HFF-Myc (cell line): ENCODE measurements around the gene PLD4.
"Not testable (repeated sequence)": the region's sequence is repeated elsewhere in the genome, so short reads cannot be mapped to it uniquely, and the experiment has no call there.

Source experiments
- DNase-seq: peaks from one replicate; pipeline ENCODE4 v3.0.0-alpha.2; 2011; ENCODE audit warnings: low read depth; ENCODE audit errors: extremely low read depth
- H3K4me3 ChIP-seq: replicated peaks from 2 replicates; pipeline ENCODE4 v1.5.1; 2011; ENCODE audit warnings: low read depth, mild to moderate bottlenecking, control low read depth, low read length
- TF ChIP-seq, protein P1 (sequence below): IDR thresholded peaks from 2 replicates; pipeline ENCODE4 v1.5.1; 2012; ENCODE audit warnings: mild to moderate bottlenecking, low read depth, low read length, control low read depth; ENCODE audit errors: missing control alignments

The PLD4 gene

DNA sequence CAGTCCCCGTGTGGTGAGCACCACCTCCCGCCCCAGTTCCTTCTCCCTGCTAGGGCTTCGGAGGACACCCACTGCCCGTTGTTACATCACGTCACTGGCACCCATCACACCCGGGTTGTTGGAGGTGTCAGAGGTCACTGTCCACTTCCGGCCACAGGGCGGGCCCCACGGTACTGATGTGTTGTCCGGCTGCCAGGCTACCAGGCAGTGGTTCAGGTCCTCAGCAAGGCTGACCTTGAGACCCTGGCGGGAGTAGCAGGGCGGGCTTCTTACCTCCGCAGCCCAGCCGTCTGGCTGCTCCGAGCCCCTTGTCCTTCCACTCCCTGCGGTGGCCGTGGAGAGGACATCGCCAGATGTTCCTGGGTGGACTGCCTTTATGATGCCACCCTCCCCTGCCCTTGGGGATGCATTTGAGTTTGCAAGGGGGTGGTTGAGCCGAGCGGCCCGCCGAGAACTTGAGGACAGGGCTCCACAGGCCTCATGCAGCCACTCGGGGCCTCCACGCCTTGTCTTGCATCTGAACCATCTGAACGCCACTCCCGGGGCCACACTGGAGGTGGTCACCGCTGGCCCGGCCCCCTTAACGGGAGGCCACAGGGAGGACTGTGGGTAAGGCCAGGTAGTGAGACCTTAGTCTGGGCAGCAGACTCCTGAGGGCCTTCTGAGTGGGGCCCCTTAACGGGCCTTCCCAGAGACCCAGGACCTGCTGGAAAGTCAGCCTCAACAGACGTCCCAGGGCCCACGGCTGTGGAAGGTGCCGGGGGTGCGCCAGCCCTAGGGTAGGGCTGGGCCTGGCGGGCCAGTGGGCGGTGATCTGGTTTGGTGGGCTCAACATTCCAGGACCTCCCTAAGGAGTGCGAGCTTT lies 27.1 kb upstream of the PLD4 start:
- no peak overlapping the region for H3K4me3 ChIP-seq
- TF ChIP-seq, protein P1, sequence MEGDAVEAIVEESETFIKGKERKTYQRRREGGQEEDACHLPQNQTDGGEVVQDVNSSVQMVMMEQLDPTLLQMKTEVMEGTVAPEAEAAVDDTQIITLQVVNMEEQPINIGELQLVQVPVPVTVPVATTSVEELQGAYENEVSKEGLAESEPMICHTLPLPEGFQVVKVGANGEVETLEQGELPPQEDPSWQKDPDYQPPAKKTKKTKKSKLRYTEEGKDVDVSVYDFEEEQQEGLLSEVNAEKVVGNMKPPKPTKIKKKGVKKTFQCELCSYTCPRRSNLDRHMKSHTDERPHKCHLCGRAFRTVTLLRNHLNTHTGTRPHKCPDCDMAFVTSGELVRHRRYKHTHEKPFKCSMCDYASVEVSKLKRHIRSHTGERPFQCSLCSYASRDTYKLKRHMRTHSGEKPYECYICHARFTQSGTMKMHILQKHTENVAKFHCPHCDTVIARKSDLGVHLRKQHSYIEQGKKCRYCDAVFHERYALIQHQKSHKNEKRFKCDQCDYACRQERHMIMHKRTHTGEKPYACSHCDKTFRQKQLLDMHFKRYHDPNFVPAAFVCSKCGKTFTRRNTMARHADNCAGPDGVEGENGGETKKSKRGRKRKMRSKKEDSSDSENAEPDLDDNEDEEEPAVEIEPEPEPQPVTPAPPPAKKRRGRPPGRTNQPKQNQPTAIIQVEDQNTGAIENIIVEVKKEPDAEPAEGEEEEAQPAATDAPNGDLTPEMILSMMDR: no peak
- no peak for DNase-seq

GRCh38 chr14:104898195-104898558 lies 26.5 kb upstream of the PLD4 start:
- TF ChIP-seq, protein P1: no peak

DNA sequence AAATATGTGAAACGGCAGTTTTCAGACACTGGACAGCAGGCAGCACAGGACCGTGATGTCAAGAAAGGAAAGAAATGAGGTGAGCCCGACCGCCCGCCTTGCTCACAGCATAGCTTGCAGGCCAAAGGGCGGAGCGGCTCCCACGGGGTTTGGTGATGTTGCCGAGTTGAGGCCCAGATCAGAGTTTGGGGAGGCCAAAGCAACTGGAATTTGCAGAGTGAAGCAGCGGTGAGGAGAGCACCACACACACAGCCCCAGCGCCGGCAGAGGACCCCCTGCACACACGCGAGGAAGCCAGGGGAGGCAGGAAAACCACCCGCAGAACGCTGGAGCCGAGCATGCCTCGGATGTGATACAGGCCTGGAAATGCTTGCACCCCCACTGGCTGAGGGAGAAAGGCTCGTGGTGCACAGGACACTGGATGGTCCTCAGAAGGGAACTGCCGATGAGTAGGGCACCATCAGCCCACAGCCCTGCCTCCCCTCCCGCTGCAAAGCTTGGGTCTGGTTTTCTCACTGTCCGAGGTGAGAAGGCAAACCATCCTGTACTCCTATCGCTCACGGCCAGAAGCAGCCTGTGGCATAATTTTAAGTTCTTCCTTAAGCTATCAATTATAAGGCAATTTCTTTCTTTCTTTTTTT lies 25.7 kb upstream of the PLD4 start:
- TF ChIP-seq, protein P1: no peak
- no peak overlapping the region for H3K4me3 ChIP-seq
- DNase-seq: no peak

More at GRCh38 chr14:104898195-104898558, 26.5 kb upstream of the PLD4 start:
- H3K4me3 ChIP-seq: no peak overlapping the region
- no peak for DNase-seq

DNA sequence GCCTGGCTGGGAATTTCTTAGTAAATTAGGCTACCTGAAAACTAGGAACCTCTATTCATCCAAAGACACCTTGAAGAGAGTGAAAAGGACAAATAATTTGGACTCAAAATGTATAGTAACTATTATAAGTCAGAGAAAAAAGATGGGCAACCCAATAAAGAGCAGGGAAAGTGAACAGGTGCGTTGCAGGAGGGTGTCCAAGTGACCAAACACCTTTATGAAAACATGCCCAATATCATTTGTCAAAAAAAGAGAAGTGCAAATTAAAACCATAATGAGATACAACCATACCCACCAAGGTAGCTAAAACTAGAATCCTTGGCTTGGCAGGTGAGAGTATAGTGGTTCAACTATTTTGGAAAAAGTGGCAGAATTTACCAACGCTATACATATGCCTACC lies 24.9 kb upstream of the PLD4 start:
- H3K4me3 ChIP-seq: no peak overlapping the region
- DNase-seq: no peak
- TF ChIP-seq, protein P1: no peak

DNA sequence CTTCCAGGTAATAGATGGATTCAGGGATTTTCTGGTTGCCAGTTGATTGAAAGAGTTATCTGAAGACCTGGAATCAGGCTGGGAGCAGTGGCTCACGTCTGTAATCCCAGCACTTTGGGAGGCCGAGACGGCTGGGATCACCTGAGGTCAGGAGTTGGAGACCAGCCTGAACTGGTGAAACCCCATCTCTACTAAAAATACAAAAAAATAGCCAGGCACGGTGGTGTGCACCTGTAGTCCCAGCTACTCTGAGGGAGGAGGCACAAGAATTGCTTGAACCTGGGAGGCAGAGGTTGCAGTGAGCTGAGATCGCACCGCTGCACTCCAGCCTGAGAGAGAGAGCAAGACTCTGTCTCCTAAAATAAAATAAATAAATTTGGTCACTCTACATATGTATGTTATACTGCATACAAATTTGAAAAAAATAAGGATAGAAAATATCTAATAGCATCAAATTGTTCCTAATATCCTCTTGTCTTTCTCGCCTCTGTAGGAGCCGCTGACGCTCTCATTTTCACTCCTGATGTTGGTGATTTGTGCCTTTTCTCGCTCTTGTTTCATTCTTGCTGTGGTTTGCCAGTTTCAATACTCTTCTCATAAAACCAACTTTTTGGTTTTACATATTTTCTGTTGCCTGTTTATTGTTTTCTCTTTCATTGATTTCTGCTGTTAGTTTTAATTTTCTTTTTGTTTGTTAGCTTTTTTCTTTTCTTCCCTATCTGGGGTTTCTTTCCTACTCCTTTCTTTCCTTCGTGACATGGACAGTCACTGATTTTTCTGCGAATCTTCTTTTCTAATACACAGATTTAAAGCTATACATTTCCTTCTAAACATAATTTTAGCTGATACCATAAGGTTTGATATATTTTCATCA lies 23.8 kb upstream of the PLD4 start:
- no peak overlapping the region for H3K4me3 ChIP-seq
- no peak for DNase-seq
- TF ChIP-seq, protein P1: no peak

- no peak for DNase-seq
- no peak overlapping the region for H3K4me3 ChIP-seq
Measured at GRCh38 chr14:104903990-104904389, 20.7 kb upstream of the PLD4 start.

DNA sequence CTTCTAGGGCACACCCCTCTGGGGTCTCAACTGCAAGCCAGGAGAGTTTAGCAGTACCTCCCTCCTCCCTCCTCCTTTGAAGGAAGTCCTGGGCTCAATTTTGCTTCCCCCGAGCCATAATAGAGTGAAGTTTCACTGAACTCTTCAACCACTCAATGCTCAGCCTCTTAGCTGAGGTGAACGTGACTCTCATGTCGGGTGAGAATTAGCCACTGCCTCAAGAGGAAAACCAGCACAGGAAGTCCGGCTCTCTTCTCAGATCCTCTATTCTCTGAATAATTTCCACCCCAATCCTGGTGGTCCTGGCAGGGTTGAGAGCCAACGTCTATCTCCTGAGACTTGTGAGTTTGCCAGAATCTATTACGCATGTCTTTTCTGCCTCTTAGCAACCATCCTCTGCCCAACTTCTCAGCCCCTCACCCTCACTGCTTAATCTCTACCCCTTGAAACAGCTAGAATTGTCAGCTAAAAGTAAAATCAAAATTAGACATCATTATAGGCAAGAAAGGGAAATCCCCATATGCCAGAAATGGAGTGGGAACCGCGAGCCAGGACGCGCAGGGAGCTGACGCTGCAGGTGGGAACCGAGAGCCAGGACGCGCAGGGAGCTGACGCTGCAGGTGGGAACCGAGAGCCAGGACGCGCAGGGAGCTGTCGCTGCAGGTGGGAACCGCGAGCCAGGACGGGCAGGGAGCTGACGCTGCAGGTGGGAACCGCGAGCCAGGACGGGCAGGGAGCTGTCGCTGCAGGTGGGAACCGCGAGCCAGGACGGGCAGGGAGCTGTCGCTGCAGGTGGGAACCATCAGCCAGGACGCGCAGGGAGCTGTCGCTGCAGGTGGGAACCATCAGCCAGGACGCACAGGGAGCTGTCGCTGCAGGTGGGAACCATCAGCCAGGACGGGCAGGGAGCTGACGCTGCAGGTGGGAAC lies 19.8 kb upstream of the PLD4 start:
- H3K4me3 ChIP-seq: not testable (repeated sequence)

More at GRCh38 chr14:104903990-104904389, 20.7 kb upstream of the PLD4 start:
- TF ChIP-seq, protein P1: no peak

GRCh38 chr14:104905579-104905933 lies 19.1 kb upstream of the PLD4 start:
- H3K4me3 ChIP-seq, DNase-seq: not testable (repeated sequence)

More for the DNA sequence above, 19.8 kb upstream of the PLD4 start:
- not testable (repeated sequence) for DNase-seq
